CD4-positive, alpha-beta T cell treated with Interleukin-17A for 4 hours (primary cell): ENCODE data around the gene GXYLT2.
"Not testable (repeated sequence)": the region's sequence is repeated elsewhere in the genome, so short reads cannot be mapped to it uniquely, and the experiment has no call there.

ENCODE experiments used
- DNase-seq: peaks from one replicate; pipeline ENCODE4 v3.0.0-alpha.2; 2020; ENCODE audit warnings: mixed read lengths

The GXYLT2 gene

DNA sequence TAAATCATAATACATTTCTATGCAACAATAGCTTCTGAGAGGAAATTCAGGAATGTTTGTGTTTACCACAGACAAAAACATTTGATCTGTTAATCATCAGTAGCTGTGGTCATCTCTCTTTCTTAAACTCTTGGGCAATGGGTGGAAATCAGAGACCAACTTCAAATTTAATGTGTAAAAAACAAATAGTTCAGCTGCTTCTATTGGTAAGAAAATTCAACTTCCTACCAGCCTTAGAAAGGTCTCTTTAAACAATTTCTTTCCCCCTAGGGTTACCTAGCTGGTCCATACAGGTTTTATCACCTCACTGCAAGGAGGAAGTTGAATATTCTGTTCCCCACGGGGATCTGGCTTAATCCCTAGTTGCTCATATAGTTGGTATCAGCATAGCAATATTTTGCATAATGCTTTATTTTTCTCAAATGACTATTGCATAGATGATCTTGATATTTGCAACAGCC is 88.5 kb downstream of the GXYLT2 start:
- no peak for DNase-seq

DNA sequence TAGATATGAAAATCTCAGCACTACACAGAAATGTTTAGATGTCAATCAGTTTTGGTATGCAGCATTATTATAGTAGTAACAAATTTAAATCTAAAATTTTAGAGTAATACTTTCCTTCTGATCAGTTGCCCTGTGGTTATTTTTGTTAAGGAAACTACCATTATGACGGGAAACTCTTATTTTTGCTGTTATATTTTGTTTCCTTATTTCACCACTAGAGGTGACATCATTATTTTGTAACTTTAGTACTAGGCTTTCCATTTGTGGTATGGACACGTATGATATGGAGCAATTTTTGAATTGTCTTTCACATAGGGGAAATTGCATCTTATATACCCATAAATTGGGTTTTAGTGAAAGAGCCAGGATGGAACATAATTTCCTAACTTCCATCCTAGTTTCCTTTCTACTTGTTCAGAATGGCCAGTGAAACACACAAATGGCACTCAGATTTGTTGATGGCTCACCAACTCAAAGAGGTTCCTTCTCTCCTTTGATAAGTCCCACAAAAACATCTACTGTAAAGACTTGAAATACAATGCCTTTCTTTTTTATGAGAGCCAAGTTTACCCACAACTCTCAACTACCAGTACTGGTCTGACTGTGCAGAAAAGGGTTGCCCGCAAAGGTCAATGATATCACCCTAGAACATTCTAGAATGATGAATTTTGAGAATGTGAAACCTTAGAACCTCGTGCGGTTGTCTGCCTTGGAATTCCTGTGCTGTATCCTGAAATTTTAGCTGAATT is 89.4 kb downstream of the GXYLT2 start:
- DNase-seq, result no peak

DNA sequence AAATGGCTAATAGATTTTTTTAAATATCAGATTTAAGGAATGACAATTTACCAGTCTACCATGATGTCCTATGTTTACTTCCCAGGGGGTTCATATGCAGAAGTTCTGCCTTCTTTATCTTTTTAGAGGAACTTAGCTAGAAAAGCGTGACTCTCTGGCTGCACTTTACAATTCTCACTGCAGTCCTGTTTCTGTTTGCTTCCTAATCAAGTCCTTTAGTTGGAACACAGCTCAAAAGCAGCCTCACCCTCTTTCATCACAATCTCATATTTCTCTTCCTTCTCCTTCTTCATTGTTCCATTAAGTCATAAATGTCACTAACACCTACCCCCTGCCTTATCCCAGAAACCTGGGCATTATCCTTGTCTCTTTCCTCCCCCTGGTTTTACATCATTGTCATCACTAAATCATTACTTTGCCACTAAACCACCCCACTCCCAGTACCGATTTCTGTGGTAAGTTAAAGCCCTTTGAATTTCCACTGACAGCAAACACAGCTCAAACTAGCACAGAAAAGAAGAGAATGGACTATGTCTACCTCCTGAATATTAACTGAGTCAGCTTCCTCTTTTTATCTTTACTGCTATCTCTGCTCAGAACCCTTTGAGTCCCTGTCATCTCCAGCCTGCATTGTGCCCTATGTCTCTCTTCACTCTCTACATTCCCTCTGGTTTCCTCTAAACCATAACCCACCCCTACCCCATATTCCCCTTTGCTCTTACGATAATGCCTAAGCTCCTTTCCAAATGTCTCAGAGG is 94.9 kb downstream of the GXYLT2 start:
- DNase-seq, result no peak

DNA sequence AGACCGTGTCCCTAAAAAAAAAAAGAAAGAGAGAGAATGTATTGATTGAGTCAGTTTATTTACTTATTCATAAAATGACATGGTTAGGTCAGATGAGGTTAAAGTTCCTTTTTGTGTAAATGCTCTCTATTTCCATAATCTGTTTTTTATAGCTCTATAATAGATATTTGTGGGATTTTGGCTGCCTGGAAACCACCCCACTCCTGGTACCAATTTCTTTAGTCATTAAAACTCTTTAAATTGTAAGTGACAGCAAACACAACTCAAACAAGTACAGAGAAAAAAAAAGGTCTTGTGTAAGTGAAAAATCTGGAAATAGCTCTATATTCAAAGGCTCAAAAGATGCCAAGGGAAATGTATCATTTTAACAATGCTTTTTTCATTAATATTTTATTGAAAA is 97.7 kb downstream of the GXYLT2 start:
- no peak for DNase-seq

DNA sequence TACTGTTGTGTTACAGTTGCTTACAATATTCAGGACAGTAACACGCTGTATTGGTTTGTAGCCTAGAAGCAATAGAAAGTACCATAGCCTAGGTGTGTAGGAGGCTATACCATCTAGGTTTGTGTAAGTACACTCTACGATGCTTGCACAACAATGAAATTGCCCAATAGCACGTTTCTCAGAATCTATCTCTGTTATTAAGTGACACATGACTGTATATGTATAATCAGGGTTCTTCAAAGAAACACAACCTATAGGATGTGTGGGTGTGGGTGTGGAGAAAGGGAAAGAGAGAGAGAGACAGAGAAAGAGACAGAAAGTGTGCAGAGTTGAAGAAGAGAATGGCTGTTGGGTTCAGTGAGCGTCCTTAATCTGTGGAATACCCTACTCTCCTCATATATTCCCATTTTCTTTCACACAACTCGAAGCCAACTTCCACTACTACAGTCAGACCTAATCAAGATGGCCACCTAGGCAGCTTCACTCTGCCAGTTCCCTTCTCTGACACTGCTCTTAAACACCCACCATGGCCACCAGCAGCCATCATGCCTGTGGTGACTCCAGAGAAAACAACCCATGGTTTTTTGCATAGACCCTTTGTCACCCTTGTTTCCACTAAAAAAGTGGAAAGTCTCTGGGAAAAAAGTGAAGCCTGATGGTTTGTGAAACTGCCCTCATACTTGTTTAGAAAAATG is 103.0 kb downstream of the GXYLT2 start:
- DNase-seq, result no peak

DNA sequence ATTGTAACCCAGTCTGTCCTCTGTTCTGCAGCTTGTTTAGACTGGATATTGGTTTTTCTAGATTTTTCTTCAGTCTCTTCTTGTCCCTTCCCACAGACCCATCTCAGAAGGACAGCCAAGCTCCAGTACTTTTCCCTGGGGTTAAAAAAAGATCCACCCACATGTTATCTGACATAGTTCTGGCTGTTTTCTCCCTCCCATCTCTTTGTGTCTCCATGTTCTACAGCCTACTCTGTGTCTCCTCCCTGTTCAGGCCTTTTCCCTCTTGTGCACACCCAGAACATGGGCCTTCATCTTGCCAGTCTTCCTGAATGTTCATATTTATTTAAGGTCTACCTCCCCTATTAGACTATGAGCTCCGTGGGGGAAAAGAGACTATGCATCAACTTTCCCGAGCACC is 103.7 kb downstream of the GXYLT2 start:
- no peak for DNase-seq

DNA sequence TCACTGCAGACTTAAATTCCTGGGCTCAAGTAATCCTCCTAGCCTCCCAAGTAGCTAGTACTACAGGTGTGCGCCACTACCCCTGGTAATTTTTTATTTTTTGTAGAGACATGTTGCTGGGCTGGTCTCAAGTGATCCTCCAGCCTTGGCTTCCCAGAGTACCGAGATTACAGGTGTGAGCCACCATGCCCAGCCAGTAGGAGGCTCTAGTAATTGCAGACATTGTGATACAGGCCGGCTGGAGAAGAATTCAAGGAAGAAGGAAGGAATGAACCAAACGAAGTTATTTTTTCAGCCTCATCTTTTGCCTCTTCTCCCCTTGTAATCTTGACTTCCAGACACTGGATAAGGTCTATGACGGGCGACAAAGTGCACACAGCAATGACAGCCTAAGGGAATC is 105.5 kb downstream of the GXYLT2 start:
- DNase-seq, result no peak

DNA sequence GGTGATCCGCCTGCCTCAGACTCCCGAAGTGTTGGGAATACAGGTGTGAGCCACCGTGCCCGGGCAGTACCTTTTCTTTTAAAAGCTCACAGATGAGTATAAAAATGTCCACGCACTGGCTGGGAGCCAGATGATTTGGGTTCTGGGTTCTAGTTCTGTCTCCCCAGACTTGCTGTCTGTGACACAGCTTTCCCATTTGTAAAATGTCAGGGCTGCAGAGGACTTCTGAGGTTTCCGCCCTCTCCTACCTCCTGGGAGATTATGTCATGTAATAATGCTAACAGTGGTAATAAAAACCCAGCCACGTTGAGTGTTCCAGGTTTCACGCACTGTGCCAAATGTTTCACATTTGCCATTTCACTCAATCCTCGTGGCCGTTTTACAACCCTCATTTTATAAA is 107.5 kb downstream of the GXYLT2 start:
- DNase-seq, result no peak

DNA sequence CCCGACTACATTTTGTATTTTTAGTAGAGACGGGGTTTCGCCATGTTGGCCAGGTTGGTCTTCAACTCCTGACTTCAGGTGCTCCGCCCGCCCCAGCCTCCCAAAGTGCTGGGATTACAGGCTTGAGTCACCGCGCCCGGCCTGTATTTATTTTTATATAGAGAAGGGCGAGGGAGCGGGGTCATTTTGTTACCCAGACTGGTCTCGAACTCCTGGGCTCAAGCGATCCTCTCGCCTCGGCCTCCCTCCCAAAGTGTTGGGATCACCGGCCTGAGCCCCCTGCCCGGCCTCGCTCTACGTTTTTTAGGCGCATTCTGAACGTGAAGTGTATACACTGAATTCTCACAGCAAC is 108.3 kb downstream of the GXYLT2 start:
- no peak for DNase-seq

DNA sequence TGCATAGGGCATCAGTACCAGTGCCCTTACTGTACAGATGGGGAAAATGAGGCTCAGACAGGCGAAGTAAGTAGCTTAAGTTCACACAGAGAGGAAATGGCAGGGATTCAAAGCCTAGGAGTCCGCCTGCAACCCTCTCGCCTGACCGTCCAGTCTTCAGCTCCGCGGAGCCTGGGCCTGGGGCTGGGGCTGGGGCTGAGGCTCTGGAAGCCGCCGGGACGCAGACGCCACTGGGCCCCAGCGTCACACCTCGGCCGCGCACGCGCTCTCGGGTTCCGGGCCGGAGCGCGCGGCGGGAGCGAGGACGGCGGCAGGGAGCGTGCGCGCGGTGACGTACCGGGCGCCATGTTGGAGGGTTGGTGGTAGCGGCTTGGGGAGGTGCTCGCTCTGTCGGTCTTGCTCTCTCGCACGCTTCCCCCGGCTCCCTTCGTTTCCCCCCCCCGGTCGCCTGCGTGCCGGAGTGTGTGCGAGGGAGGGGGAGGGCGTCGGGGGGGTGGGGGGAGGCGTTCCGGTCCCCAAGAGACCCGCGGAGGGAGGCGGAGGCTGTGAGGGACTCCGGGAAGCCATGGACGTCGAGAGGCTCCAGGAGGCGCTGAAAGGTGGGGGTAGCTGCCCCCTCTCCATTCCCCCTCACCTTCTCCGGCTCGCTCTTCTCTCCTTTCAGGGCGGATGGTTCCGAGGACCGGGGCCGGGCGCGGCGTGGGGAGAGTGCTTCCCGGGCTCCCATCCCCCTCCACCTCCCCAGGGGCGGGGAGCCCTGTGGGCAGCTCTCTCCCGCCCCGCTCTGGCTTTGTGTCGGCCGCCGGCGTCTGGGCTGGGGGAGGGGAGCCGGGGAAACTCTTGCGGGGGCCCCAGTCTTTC is 108.9 kb downstream of the GXYLT2 start, which contains the start of gene PPP4R2:
TSS of gene PPP4R2 (plus strand) at position 339 of the 861 bp plus-strand sequence. CDS start at position 566, 227 bp downstream.
- peak; percentile 92 for DNase-seq

DNA sequence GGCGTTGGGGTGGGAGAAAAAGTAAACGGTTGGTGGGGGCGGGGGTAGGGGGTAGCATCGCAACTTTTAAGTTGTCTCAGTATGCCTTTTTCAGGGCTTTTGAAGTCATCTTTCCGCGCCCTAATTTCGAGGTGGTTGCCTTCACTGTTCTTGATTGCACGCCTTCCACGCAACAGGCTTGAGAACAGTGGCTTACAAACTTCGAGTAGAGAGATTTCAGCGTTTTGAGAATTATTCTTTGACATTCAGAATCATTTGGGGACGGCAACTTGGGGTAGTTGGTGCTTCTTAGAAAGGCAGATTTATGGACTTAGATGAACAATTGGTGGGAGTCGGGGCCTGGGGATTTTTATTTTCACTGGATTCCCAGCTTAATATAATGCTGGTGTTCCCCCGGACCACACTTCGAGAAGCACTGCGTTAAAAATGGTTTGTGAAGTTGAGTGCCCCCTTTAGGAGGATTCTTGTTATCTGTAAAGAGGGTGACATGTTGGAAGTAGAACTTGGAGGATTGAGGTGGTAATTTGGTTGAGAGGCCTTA is 109.6 kb downstream of the GXYLT2 start:
- DNase-seq, result peak; percentile 29

DNA sequence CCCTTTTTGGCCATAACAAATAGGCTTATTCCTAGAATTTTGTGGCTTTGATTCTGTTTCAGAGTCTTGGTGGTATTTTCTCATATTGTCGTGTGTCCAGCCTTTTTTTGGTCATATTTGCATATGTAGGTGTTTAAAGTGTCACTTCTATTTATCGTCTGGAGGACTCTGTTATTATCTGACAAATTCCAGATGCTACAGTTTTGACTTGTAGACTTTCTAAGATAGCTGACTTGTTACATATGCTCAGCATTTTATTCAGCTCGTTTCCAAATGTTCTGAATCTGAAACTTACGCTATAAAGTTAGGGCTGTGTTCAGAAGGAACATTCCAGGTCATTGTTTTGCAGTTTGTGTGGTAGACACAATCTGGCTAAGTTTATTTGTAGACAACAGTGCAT is 110.6 kb downstream of the GXYLT2 start:
- no peak for DNase-seq

DNA sequence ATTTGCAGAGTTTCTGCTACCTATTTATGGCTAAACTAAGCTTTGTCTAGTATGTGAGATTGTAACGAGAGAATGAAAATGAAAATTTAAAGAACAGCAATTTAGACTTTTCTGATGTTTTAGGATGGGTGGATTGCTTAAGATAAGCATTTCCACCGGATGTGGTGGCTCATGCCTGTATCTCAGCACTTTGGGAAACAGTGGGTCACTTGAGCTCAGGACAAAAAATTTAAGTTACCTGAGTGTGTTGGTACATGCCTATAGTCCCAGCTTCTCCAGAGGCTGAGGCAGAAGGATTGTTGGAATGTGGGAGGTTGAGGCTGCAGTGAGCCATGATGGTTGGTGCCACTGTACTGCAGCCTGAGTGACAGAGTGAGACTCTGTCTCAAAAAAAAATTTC is 112.1 kb downstream of the GXYLT2 start:
- peak; percentile 30 for DNase-seq

DNA sequence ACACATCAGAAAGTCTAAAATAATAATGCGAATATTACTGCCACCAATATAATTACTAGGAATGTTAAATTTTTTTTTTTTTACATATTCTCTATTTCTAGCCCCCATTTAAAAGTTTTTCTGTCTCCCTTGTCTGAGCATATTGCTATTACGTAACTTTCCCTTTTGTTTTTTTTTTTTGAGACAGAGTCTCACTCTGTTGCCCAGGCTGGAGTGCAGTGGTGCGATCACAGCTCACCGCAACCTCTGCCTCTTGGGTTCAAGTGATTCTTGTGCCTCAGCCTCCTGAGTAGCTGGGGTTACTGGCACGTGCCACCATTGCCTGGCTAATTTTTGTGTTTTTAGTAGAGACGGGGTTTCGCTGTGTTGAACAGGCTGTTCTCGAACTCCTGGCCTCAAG is 115.2 kb downstream of the GXYLT2 start:
- DNase-seq, result not testable (repeated sequence)

DNA sequence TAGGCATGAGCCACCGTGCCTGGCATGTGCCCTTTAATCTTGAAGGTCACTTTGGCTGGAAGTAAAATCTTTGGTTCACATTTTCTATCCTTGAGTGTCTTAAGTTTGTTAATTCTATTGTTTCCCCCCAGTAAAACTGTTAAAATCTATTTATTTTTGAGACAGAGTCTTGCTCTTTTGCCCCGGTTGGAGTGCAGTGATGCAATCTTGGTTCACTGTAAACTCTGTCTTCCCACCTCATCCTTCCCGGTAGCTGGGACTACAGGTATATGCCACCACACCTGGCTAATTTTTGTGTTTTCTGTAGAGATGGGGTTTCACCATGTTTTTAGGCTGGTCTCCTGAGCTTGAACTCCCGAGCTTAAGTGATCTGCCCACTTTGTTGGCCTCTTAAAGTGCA is 116.5 kb downstream of the GXYLT2 start:
- no peak for DNase-seq

DNA sequence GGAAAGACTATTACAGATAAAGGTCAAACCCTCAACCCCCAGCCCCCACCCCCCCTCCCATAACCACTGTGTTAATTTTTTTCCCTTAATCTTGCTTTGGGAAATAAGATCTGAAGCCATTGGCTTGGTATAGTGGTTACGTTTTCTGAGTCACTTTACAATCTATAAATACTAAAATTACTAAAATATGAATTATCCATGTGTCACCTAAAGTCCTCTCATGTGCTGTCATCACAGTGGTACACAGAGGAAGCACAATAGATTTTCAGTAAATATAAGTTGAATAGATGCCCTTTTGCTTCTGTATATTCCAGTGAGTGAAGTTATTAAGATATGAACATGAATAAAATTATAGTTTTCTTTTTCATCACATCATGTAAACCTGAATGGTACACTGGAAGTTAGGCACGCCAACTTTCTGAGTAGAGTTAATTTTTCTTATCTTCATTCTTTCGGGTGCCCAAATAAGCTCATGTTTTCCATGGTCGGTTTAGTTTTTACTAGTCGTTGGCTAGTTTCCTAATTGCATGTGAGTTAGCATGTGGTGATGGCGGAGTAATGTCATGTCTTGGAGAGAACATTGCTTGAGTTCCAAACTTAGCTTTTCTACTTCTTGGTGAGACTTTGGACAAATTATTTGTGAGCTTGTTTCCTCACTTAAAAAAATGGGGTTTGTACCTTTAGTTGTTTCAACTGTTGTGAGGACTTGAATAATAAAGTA is 120.3 kb downstream of the GXYLT2 start:
- DNase-seq, result no peak

DNA sequence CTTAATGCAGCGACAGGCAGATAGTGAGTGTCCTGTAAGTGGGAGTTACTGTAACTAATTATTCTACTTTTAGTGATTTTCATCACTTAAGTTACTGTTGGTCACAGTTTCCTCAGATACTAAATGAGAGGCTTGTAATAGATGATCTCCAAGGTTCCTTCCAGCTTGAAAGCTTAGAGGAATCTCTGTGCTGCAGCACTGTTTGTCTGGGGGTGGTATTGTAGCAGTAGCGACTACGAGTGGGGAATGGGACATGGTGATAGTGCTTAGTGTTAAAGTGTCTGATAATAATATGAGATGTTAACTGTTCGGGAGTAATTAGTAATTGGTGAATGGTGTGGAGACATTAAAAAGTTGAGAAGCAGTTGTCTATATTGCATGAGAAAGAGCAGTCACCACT is 121.2 kb downstream of the GXYLT2 start:
- DNase-seq, result no peak

DNA sequence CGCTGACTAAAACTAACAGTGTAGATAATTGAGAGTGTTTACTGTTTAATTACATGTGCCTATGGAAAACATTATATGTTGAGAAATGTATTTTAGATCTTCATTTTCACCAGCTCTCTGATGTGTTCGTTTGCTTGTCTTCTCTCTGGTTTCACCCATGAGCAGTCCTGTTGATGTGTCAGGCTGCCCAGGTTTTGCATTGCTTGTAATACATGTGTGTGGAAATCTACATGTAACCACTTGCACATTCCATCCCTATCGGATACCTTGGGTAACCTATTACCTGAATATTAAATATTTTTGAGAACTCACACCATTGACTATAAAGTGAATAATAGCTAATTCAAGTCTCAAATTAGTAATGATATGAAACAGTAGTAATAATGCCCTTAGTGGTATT is 121.9 kb downstream of the GXYLT2 start:
- DNase-seq, result no peak

DNA sequence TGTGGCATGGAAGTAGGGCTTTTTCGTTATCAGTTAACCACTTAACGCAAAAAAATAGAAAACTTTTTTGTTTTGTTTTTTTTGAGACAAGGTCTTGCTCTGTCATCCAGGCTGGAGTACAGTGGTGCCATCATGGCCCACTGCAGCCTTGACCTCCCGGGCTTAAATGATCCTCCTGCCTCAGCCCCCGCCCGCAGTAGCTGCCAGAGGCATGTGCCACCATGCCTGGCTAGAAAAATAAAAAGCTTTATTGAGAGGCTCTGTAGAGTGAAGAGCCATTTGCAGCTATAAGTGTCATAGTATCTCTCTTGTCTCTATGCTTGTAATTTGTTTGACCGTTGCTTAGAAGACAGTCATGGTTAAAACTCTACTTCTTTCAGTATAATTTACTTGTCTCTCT is 122.3 kb downstream of the GXYLT2 start:
- DNase-seq, result no peak

DNA sequence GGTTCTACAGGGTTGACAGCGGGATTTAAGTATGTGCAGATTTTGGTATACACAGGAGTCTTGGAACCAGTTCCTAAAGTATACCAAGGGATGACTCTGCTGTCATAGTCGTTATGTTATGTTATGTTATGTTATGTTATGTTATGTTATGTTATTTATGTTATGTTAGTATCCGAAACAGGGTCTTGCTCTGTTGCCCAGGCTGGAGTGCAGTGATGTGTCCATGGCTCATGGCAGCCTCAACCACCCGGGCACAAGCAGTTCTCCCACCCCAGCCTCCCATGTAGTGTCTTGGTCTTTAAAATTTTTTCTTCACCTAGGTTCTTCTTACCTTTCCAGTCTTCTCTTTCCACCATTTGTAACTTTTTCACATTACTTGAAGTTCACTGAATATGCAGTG is 130.5 kb downstream of the GXYLT2 start:
- no peak for DNase-seq

DNA sequence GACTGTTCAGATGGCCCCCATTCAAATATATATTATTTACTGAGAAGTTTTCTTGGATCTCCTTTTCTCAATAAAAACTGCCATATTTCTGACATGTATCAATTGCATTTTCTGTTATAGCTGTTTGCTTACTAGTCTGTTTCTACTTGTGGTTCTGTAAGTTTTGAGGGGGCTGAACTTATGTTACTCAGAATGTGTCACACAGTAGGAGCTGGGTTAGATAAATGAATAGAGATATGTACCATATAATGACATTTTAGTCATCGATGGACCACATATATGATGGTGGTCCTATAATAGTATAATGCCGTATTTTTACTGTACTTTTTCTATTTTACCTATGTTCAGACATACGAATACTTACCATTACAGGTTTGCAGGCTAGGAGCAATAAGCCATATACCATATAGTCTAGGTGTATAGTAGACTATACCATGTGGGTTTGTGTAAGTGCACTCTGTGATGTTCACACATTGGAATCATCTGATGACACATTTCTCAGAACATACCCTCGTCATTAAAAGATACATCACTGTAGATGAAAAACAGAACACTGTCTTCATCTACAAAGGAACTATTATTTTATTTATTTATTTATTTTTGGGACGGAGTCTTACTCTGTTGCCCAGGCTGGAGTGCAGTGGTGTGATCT is 131.1 kb downstream of the GXYLT2 start:
- DNase-seq, result no peak
